IMR-90 (cell line): ENCODE data around the gene GRAMD1B.

Experiments used
- CEBPB ChIP-seq: IDR thresholded peaks from 2 replicates; pipeline ENCODE4 v1.6.1; 2012; ENCODE audit warnings: low read depth, low read length, improper control_type of control experiment
- CHD1 ChIP-seq: IDR thresholded peaks from 2 replicates; pipeline ENCODE4 v1.6.1; 2012; ENCODE audit warnings: low read depth, low read length, improper control_type of control experiment
- FOS ChIP-seq: fragments of 150-350 bp; IDR thresholded peaks from 2 replicates; pipeline ENCODE4 v1.6.1; 2016; ENCODE audit warnings: low read depth, low read length
- MAFK ChIP-seq: IDR thresholded peaks from 2 replicates; pipeline ENCODE4 v1.6.1; 2012; ENCODE audit warnings: low read depth, low read length, improper control_type of control experiment
- MAZ ChIP-seq: IDR thresholded peaks from 2 replicates; pipeline ENCODE4 v1.6.1; 2012; ENCODE audit warnings: low read depth, mild to moderate bottlenecking, low read length, improper control_type of control experiment, moderate library complexity, borderline replicate concordance
- NFE2L2 ChIP-seq: fragments of 150-350 bp; IDR thresholded peaks from 2 replicates; pipeline ENCODE4 v1.6.1; 2016; ENCODE audit warnings: low read depth, mild to moderate bottlenecking, low read length
- POLR2A ChIP-seq: IDR thresholded peaks from 2 replicates; pipeline ENCODE4 v1.6.1; 2012; ENCODE audit warnings: mild to moderate bottlenecking, low read depth, low read length
- RAD21 ChIP-seq: IDR thresholded peaks from 2 replicates; pipeline ENCODE4 v1.6.1; 2012; ENCODE audit warnings: low read length, improper control_type of control experiment
- RCOR1 ChIP-seq: IDR thresholded peaks from 2 replicates; pipeline ENCODE4 v1.6.1; 2012; ENCODE audit warnings: mild to moderate bottlenecking, low read length, improper control_type of control experiment; ENCODE audit not compliant: insufficient replicate concordance
- RFX5 ChIP-seq: IDR thresholded peaks from 2 replicates; pipeline ENCODE4 v1.8.0; 2012; ENCODE audit warnings: low read depth, mild to moderate bottlenecking, low read length, moderate library complexity
- SMC3 ChIP-seq: fragments of 150-350 bp; IDR thresholded peaks from 2 replicates; pipeline ENCODE4 v1.6.1; 2016; ENCODE audit warnings: low read depth, mild to moderate bottlenecking, antibody characterized with exemption, low read length, moderate library complexity
- USF2 ChIP-seq: fragments of 150-350 bp; IDR thresholded peaks from 2 replicates; pipeline ENCODE4 v1.6.1; 2017; ENCODE audit warnings: mild to moderate bottlenecking, antibody characterized with exemption, low read length, low read depth
- TF ChIP-seq, protein P1 (sequence below): conservative IDR thresholded peaks from 2 replicates; pipeline ENCODE4 v1.5.1; 2012; ENCODE audit warnings: mild to moderate bottlenecking, low read depth, low read length, improper control_type of control experiment
- TF ChIP-seq, protein P2 (sequence below): fragments of 150-350 bp; IDR thresholded peaks from 2 replicates; pipeline ENCODE4 v1.6.1; 2016; ENCODE audit warnings: low read depth, mild to moderate bottlenecking, low read length, moderate library complexity, borderline replicate concordance

DNA sequence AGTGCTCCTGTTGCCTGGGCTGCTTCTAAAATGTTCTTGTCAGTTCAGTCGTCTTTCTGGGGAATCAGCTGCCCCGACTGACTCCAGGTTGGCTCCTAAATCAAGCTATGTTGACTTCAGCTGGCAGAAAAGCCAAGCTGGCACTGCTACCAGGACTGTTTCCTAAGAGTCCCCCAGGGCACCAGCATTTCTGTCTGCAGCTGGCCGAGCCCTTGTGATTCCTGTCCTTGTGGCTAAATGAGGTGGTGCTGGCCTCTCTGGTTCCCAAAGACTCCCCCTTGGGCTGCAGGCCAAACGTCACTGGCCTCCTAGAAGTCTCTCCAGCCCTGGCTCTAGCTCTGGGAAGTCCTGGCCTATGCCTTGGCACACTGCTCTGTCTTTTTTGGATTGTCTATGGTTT is 31.1 kb downstream of the GRAMD1B start:
- TF ChIP-seq, protein P1, sequence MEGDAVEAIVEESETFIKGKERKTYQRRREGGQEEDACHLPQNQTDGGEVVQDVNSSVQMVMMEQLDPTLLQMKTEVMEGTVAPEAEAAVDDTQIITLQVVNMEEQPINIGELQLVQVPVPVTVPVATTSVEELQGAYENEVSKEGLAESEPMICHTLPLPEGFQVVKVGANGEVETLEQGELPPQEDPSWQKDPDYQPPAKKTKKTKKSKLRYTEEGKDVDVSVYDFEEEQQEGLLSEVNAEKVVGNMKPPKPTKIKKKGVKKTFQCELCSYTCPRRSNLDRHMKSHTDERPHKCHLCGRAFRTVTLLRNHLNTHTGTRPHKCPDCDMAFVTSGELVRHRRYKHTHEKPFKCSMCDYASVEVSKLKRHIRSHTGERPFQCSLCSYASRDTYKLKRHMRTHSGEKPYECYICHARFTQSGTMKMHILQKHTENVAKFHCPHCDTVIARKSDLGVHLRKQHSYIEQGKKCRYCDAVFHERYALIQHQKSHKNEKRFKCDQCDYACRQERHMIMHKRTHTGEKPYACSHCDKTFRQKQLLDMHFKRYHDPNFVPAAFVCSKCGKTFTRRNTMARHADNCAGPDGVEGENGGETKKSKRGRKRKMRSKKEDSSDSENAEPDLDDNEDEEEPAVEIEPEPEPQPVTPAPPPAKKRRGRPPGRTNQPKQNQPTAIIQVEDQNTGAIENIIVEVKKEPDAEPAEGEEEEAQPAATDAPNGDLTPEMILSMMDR = no peak
- TF ChIP-seq SMC3 = no peak
- no peak for TF ChIP-seq NFE2L2
- TF ChIP-seq RCOR1 = no peak
- TF ChIP-seq RFX5 = no peak
- no peak for TF ChIP-seq MAZ
- TF ChIP-seq POLR2A = no peak
- TF ChIP-seq CHD1 = no peak
- TF ChIP-seq RAD21 = no peak
- no peak for TF ChIP-seq USF2
- TF ChIP-seq, protein P2, sequence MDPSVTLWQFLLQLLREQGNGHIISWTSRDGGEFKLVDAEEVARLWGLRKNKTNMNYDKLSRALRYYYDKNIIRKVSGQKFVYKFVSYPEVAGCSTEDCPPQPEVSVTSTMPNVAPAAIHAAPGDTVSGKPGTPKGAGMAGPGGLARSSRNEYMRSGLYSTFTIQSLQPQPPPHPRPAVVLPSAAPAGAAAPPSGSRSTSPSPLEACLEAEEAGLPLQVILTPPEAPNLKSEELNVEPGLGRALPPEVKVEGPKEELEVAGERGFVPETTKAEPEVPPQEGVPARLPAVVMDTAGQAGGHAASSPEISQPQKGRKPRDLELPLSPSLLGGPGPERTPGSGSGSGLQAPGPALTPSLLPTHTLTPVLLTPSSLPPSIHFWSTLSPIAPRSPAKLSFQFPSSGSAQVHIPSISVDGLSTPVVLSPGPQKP = no peak
- no peak for TF ChIP-seq MAFK
- no peak for TF ChIP-seq FOS
- no peak for TF ChIP-seq CEBPB
